ENCODE data around the gene UBE2V1.
"Not testable (repeated sequence)": the region's sequence is repeated elsewhere in the genome, so short reads cannot be mapped to it uniquely, and the experiment has no call there.

UBE2V1 gene

DNA sequence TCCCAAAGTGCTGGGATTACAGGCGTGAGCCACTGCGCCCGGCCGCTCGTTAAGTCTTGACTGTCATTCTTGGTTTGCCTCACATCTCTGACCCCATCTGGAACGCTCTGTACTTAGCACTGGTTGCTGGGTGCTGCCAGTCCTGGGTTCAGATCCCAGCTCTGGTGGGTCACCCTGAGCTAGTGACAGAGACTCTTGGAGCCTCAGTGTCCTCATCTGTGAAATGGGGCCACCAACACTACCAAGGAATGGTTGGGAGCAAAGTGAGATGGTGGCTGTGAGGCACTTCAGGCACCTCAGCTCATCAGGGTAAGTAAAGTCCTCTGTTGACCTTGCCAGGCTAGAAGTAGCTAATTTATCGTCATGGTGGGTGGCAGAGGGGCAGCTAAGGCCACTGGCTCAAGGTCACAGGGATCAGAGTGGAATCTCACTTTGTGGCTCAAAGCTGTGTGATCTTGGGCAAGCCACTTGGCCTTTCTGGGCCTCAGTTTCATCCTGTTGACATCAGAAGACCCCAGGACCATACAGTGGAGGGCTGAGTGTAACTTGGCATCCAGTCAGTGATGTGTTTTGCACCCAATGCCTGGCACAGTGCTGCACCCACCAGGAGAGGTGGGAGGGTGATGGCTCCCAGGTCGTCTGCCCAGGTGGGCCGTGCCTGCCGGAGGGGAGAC lies 46.7 kb downstream of the UBE2V1 start:
- in situ Hi-C loops (cut with HindIII; ENCODE audit: low sequenced_read_pairs) = no loop called here

DNA sequence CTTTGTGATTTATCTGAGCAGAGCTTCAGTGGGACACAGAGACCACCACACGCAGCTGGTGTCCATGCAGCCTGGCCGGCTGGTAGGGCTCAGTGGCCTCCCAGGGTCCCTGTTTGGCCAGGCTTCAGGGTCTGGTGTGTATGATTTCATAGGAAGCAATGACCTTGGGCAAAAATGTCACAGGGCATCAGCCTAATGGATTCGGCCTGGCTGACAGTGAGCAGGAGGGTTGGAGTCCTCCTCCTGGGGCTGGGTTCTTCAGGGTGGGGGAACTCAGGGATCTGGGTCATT lies 47.7 kb downstream of the UBE2V1 start:
- in situ Hi-C loops (cut with HindIII; ENCODE audit: low sequenced_read_pairs) = no loop called here

DNA sequence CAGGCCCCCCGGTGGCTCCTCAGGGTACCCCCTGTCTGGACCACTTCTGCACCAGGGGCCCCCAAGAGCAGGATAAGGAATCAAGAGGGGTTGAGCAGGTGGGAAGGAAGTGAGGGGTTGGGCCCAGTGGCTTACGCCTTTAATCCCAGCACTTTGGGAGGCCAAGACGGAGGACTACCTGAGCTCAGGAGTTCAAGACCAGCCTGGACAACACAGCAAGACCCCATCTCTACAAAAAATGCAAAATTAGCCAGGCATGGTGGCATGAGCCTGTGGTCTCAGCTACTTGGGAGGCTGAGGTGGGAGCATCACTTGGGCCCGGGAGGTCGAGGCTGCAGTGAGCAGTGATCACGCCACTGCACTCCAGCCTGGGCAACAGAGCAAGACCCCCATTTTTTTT lies 49.2 kb downstream of the UBE2V1 start:
- in situ Hi-C loops (cut with HindIII; ENCODE audit: low sequenced_read_pairs) = not testable (repeated sequence)

DNA sequence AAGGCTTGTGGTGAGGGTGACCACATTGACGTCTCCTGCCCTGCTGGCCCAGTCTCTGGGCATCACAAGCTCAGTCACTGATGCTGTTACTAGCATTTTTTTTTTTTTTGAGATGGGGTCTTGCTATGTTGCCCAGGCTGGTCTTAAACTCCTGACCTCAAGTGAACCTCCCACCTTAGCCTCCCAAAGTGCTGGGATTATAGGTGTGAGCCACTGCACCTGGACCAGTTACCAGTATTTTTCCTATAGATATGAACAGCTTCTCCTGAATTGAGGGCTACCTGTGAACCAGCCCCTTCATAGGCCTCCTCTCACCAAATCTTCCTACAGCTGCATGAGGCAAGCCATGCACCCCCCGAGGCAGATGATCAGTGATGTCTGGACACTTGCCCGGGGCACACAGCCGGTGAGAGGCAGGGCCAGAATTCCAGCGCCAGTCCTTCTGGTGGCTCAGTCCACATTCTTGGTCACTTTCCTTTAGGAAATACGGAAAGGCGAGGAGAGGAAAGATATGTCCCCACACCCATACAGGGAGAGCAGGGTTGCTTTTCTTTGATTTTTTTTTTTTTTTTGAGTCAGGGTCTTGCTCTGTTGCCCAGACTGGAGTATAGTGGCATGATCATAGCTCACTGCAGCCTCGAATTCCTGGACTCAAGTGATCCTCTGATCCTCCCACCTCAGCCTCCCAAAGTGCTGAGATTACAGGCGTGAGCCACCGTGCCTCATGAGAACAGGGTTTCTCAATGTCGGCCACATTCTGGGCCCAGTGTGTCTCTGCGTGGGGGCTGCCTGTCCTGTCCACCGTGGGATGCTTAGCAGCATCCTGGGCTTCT lies 50.7 kb downstream of the UBE2V1 start:
- in situ Hi-C loops (cut with HindIII; ENCODE audit: low sequenced_read_pairs) = no loop called here

DNA sequence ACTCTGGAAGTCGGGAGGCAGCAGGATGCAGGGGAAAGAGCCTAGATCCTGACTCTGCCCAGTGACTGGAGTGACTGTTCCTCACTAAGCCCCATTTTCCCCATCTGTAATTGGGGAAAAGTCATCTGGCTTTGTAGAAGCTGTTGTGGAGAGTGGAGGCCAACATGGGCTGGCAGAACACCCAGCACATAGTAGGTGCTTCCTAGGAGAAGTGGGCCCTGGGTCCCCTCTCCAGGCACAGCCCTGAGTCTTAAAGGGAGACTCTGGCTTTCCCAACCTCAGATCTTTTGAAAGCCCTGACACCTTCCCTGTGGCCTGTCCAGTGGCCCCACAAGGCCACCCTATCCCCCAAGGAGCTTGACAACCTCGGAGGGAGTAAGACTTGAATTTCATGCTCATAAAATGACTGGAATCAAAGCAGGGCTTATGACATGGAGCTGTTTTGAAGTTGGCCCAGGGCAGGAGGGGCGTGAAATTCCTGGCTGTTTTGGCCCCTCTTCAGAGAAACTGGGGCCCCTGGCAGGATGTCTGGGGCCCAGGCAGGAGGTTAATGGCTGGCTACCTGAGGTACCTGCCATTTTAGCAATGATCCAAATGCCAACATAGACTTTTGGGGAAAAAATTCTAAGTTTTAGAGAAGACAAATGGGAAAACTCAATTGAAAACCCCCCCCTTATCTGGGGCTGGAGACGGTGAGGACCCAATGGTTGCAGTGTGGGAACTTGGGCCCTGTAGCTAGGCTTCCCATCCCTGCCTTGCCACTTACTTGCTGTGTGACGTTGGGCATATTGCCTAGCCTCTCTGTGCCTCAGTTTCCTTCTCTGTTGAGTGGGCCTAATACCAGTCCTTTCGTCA lies 51.6 kb downstream of the UBE2V1 start:
- in situ Hi-C loops (cut with HindIII; ENCODE audit: low sequenced_read_pairs) = no loop called here

DNA sequence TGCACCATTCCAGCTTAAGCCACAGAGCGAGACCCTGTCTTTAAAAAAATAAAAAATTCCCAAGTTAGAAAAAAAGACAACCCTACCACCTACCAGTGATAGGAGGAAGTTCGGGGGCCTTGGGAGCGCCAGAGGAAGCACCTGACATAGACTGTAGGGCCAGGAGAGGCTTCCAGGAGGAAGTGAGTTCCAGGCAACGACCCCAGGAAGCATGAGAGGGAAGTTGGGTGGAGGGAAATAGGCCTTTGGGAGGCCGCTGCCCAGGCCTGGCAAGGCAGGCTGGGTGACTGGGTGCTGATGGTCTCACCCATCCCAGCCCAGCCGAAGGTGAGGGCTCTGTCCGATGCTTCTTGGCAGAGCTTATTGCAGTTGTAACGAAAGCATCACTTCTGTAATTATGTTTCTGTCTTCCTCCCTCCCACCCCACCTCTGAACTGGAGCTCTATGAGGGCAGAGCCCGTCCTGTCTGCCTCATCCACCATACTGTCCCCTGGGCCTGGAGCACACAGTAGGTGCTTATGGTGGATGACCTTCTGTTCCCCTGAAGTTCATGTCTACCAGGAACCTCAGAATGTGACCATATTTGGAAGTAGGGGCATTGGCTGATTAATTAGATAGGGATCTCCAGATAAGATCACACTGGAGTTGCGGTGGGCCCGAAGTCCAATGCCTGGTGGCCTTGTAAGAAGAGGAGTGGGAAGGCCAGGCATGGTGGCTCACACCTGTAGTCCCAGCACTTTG lies 54.1 kb downstream of the UBE2V1 start:
- in situ Hi-C loops (cut with HindIII; ENCODE audit: low sequenced_read_pairs) = no loop called here

DNA sequence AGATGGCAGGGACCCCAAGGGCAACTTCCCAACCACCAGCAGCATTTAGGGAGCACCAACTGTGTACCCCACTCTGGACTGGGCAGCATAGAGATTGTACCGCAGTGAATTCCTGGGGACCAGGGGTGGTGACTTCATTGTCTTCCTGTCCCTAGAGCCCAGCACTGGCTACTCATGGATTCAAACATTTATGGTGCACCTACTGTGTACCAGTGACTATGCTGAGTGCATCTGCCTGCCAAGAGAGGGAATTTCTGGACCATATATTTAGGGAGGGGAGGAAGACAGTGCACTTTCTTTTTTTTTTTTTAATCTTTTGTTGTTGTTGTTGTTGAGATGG lies 55.3 kb downstream of the UBE2V1 start:
- in situ Hi-C loops (cut with HindIII; ENCODE audit: low sequenced_read_pairs) = no loop called here

DNA sequence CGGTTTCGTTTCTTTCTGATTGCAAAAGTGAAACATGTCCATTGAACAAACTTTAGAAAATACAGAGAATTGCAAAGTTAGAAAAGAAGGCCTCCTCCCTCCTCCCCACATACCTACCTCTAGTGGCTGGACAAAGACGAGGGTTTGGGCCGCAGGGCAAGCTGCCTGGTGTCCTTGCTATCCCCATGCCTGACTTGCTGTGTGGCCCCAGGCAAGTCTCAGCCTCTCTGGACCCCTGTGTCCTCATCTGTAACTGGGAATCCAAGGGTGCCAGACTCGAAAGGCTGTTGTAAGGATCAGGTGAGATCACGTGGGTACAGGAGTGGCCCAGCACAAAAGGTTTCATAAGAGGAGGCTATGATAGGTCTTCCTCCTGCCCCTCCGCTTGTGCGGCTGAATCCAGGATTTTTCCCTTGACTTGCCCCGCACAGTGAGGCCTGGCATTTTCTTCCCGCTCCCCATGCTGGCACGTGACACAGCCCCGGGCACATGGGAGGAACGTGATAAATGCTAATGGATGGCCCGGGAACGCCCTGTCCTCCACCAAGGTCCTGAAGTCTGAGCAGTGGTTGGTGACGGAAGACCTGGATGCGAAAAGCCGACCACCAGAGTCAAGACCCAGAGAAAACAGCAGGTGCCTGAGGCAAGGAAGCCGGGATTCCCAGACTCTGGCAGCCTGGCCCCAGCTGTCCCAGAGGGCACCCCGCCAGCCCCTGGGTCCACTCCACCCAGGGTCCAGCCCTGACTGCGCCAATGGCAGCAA lies 55.8 kb downstream of the UBE2V1 start:
- in situ Hi-C loops (cut with HindIII; ENCODE audit: low sequenced_read_pairs) = no loop called here

DNA sequence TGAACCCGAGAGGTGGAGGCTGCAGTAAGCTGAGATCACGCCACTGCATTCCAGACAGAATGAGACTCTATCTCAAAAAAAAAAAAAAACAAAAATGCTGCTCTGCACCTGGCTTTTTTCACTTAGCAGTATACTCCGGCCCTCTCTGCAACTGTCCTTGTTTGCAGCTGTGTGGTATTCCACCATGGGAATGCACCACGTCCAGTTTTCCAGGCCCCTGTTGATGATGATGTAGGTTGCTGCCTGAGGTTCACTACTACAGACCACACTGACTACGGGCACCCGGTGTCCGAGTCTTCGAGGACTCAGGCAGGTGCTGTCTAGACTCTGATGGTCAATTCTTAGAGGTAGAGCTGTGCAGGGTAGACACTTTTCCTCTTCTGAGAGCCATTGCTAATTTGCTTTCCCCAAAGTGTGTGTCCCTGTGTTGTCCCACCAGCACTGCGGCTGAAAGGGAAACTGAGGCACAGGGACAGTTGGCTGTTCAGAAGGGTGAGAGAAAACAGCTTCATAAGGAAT lies 56.5 kb downstream of the UBE2V1 start:
- in situ Hi-C loops (cut with HindIII; ENCODE audit: low sequenced_read_pairs) = no loop called here

DNA sequence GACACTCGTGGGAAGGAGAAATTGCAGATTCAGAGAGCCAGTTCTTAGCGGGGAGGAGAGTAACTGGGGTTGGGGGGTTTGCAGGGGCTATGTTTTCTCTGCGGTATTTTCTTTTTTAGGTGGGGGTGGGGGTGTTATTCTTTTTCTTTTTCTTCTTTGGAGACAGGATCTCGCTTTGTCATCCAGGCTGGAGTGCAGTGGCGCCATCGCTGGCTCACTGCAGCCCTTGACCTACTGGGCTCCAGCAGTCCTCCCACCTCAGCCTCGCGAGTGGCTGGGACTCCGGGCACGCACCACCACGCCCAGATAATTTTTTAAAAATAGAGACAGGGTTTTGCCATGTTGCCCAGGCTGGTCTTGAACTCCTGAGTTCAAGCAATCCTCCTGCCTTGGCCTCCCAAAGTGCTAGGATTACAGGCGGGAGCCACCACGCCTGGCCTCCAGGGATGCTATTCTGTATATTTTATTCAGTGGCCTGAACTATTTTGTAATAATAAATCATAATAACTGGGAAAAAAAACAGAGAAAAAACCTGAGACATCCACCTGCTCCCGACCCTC lies 57.3 kb downstream of the UBE2V1 start:
- in situ Hi-C loops (cut with HindIII; ENCODE audit: low sequenced_read_pairs) = no loop called here

DNA sequence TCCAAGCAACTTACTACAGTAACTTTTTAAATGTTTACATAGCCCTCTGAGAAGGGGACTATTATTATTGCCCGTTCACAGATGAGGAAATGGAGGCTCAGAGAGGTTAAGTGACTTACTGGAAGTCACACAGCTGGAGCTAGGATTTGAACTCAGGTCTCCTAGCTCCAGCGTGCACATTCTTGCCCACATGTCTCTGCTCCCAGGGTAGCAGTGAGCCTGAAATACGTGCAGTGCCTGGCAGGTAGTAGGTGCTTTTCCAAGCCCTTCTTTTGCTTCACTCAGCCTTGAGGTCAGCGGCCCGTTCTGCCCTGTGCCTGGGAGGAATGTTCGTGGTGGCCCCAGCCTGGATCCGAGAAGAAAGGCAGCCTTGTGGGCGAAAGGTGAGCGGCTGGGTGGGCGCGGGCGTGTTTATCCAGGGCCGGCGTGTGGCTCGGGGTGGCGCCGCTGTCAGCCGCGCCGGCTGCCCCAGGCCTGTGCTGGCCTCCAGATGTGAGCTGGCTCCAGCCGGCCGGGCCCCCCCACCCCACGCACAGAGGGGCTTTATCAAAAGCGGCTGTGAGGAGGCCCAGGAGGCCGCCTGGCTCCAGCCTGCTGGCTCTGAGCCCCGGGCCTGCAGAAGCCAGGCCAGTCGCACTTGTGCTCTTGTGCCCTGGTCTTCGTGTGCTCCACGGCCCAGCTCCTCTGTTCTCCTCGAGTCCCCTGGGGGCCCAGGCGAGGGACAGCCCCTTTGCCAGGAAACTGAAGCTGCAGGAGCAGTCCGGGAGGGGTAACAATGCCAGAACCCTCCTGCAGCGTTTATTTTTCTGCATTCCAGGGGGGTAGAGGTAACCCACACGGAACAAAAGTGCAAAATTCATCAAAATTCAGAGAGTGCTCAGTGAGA lies 58.1 kb downstream of the UBE2V1 start:
- in situ Hi-C loops (cut with HindIII; ENCODE audit: low sequenced_read_pairs) = no loop called here

DNA sequence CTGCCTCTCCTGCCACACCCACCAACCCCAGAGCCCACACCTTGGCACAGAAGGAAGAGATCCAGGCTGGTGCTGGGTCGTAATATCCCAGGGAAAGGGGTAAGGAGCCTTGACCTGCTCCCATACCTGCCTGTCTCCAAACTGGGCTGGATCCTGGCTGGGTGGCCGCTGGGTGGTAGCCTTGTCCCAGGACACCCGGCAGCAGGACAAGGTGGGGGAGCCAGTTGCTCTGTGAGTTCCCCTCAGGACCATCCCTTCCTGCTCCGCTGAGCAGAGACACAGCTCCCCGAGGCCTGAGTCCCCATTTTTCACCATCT lies 58.8 kb downstream of the UBE2V1 start:
- in situ Hi-C loops (cut with HindIII; ENCODE audit: low sequenced_read_pairs) = no loop called here

DNA sequence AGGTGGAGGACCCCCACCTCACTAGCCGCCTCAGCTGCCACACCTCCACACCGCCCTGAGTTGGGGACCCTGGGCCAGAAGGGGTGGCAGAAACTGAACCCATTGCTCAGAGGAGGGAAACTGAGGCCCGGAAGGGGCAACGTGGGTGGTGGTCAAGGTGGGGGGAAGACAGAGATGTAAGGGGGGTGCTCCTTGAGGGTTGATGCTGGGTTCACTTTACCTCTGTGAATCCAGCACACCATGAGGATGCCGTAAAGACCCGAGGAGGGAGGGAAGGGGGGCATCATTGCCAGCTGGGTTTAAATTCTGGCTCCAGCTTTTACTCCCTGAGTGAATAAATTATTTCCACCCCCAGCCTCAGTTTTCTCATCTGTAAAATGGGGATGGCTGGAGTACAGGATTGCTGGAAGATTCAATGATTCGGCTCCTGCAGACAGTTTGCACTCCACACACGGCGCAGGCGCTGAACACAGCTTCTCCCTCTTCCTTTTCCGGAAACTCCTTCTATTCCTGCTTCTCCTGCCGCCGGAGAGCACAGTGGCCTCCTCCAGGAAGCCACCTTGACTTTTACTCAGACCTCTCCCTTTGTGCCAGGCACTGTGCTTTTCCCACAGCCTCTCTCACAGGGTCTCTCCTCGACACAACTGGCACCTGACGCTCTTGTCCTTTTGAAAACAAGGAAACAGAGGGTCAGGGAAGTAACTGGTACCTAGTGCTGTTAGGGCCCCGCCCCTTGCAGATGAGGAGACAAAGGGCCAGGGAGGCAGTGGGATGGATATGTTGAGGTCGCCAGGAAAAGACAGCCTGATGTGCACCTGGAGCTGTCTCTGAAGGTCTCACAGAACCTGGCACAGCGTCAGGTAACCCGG lies 59.4 kb downstream of the UBE2V1 start:
- in situ Hi-C loops (cut with HindIII; ENCODE audit: low sequenced_read_pairs) = no loop called here

DNA sequence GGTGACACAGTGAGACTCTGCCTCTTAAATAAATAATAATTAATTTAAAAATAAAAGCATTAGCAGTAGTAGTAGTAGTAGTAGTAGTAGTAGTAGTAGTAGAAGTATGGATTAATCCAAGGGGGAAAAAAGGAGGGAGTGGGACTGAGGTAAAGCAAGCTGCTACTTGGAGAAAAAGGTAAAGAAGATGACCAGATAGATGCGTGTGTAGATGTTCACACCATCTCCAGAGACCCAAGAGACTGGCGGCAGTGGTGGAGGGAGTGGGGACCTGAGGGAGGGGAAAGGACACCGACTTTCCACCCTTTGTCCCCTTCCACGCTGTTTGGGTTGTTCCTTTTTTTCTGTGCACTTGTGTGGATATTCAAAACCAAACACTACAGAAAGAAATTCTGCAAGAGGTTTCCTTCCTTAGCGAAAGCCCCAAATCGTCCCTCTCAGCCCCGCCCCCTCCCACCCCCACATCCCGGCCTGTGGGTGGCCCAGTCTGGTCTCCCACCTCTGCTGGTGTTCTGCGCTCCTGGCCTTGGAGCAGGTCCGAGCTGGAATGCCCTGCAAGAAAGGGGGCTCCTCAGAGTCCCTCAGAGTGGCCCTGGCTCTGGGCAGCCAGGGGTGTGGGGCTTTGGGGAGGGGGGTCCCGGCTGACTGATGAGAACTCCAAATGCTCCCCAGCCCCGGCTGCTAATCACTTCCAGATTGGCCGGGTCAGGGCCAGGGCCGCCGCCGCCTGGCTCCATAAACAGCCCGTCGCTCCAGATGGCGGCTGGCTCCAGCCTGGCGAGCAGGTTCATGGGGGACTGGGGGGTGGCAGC lies 60.2 kb downstream of the UBE2V1 start:
- in situ Hi-C loops (cut with HindIII; ENCODE audit: low sequenced_read_pairs) = no loop called here

DNA sequence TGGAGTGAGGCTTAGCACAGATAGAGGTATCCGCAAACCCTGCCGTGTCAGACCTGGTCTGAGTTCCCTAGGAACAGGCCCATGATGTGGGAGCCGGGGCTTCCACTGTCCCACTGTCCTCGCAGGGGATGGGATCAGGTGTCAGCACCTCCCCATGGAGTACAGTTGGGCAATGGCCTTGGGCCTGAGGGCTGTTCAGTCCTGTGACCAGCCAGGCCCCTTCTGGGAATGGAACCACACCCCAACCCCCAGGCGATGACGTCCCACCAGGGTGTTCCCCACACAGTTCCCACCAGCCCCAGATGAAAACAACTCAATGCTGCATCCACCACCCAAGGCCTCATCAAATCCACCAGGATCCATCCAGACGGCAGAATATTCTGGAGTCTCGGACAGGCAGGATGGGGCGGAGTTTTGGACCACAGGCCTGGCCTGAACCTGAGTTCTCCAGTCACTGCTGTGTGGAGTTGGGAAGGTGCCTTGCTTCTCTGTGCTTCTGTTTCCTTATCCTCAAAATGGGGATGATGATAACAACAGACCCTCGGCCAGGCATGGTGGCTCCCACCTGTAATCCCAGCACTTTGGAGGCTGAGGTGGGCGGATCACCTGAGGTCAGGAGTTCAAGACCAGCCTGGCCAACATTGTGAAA lies 62.2 kb downstream of the UBE2V1 start:
- in situ Hi-C loops (cut with HindIII; ENCODE audit: low sequenced_read_pairs) = no loop called here

DNA sequence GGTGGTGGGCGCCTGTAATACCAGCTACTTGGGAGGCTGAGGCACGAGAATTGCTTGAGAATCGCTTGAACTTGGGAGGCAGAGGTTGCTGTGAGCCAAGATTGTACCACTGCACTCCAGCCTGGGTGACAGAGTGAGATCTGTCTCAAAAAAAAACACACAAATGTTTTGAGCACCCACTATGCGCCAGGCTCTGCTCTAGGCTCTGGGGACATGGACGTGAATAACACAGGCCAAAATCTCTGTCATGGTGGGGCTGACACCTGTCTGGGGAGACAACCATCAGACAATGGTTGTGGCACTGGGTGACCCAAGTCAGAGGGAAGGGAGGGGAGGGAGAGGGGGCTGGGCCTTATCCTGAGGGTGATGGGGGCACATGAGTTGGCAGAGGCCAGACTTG lies 62.7 kb downstream of the UBE2V1 start:
- in situ Hi-C loops (cut with HindIII; ENCODE audit: low sequenced_read_pairs) = no loop called here
